HepG2 (cell line): ENCODE data around the gene UNC5B. TPM values are rescaled to one million over a fixed set of nuclear protein-coding genes. Genes with fewer than 3 reads are reported as not detected.

Experiments used
- AHR ChIP-seq: IDR thresholded peaks from 2 replicates; pipeline ENCODE4 v1.6.1; 2018; ENCODE audit warnings: missing genetic modification reagents, missing compliant biosample characterization
- HNRNPL ChIP-seq: fragments of 200-400 bp; formaldehyde crosslinking; IDR thresholded peaks from 2 replicates; pipeline ENCODE4 v1.6.1; 2017; ENCODE audit warnings: mild to moderate bottlenecking, low read depth, low read length
- IKZF5 ChIP-seq: IDR thresholded peaks from 2 replicates; pipeline ENCODE4 v1.6.1; 2018; ENCODE audit warnings: missing genetic modification reagents, mild to moderate bottlenecking, missing compliant biosample characterization
- MTA1 ChIP-seq: sonication (generic); formaldehyde crosslinking; IDR thresholded peaks from 2 replicates; pipeline ENCODE4 v1.4.0; 2020; ENCODE audit warnings: missing genetic modification reagents, mild to moderate bottlenecking, borderline replicate concordance
- SOX6 ChIP-seq, 2 experiments: fragments of 450-650 bp in 1 of 2; sonication (generic) in 1 of 2; formaldehyde crosslinking in 1 of 2; IDR thresholded peaks; 2 replicates each; pipeline versions ENCODE4 v1.4.0 to v1.6.1; 2017 to 2020; ENCODE audit warnings: antibody characterized with exemption in 1 of 2, mild to moderate bottlenecking in 1 of 2, missing genetic modification reagents in 1 of 2
- ZBTB40 ChIP-seq, 2 experiments: fragments of 450-650 bp in 1 of 2; sonication (generic) in 1 of 2; formaldehyde crosslinking in 1 of 2; IDR thresholded peaks; 2 replicates each; pipeline versions ENCODE4 v1.6.1 to v1.8.0; 2016 to 2022; ENCODE audit warnings: antibody characterized with exemption in 1 of 2, mild to moderate bottlenecking in 1 of 2, missing genetic modification reagents in 1 of 2
- ZNF574 ChIP-seq: sonication (generic); formaldehyde crosslinking; IDR thresholded peaks from 2 replicates; pipeline ENCODE4 v1.4.0; 2020; ENCODE audit warnings: missing genetic modification reagents
- ZNF687 ChIP-seq: sonication (generic); formaldehyde crosslinking; IDR thresholded peaks from 2 replicates; pipeline ENCODE4 v1.5.1; 2020; ENCODE audit warnings: mild to moderate bottlenecking, missing genetic modification reagents, moderate library complexity
- polyA plus RNA-seq, 8 experiments: library from polyadenylated mRNA; depleted of rRNA in 3 of 8; stranded (reverse) in 7 of 8; unstranded in 1 of 8; fragments of >200 nt; fragmentation: Illumina TruSeq in 4 of 8; extraction: Trizol in 4 of 8; gene quantifications; 2 replicates each; pipeline versions ENCODE4 v1.2.1 to v1.2.3, GENCODE V29; 2011 to 2016; ENCODE audit warnings: low read depth in 4 of 8, missing spikeins in 1 of 8, mixed read lengths in 1 of 8; ENCODE audit not compliant: insufficient read depth in 1 of 8
- total RNA-seq, 5 experiments: library from RNA; depleted of rRNA; stranded (reverse); fragments of >200 nt; fragmentation: Illumina TruSeq; extraction: Trizol; gene quantifications; 2 replicates each; pipeline ENCODE4 v1.2.3, GENCODE V29; 2016; ENCODE audit warnings: low read depth in 1 of 5

UNC5B gene
- total and polyA plus RNA-seq, 2 of the 13 experiments (the other 11 are each of a cell fraction or from before 2014, with no cell fraction given) = 0.07 TPM

GRCh38 chr10:71320592-71320991 lies 108.2 kb downstream of the UNC5B start (continued):
- TF ChIP-seq ZNF574 (no peak; the same call in 1 of the 2 replicates), ZNF687 (peak; percentile 69), IKZF5 (0 out of 2 replicates have a peak, but pooled peaks have one; percentile 36), MTA1 (CRISPR knock-in tag) (peak; percentile 40; the same call in 1 of the 2 replicates), HNRNPL (0 out of 2 replicates have a peak, but pooled peaks have one; percentile 54), ZBTB40 (IDR thresholded peaks at IDR 0.05) (no peak), ZBTB40 (CRISPR knock-in tag; IDR thresholded peaks at IDR 0.05) (no peak), AHR (no peak), SOX6 (IDR thresholded peaks at IDR 0.05) (no peak), SOX6 (CRISPR knock-in tag; IDR thresholded peaks at IDR 0.05) (peak; percentile 44; the same call in 1 of the 2 replicates)
